GM12878 (cell line): ENCODE data around the gene LYRM4. TPM values are rescaled to one million over a fixed set of nuclear protein-coding genes. Genes with fewer than 3 reads are reported as not detected.

Experiments used
- ATAC-seq: fragments of 200-7000 bp; cut with Tn5 transposase; 3 replicates; pipeline ENCODE4 v1.9.1; 2020; ENCODE audit warnings: mild to moderate bottlenecking, moderate library complexity
- BruUV-seq: library from RNA; stranded (reverse); fragments of 400-500 nt; replicated peaks from 2 replicates; lab custom pipeline; 2021; lab: Mats Ljungman, UMichigan
- CTCF ChIA-PET: fragments of 300-600 bp; sonication (Branson Sonifier 250); formaldehyde crosslinking; extraction: SDS; loops from one replicate; lab custom pipeline; 2021; ENCODE audit warnings: inconsistent platforms; lab: Yijun Ruan, JAX
- POLR2A ChIA-PET: fragments of 350-600 bp; formaldehyde crosslinking; extraction: SDS; loops from one replicate; lab custom pipeline; 2021; ENCODE audit warnings: inconsistent platforms; lab: Charles Lee
- RAD21 ChIA-PET: fragments of 300-600 bp; sonication (Branson Sonifier 250); formaldehyde crosslinking; loops from one replicate; lab custom pipeline; 2023; ENCODE audit warnings: antibody characterized with exemption; ENCODE audit not compliant: unreplicated experiment; lab: Charles Lee
- SMC1A ChIA-PET: fragments of 300-600 bp; sonication (Branson Sonifier 250); formaldehyde crosslinking; loops from one replicate; lab custom pipeline; 2023; ENCODE audit not compliant: unreplicated experiment, uncharacterized antibody; lab: Charles Lee
- DNase-seq: peaks from one replicate; pipeline ENCODE4 v3.0.0-alpha.2; 2011; ENCODE audit warnings: low read depth, low spot score
- FAIRE-seq: peaks from 3 replicates; lab custom pipeline; 2011; peaks lifted over from hg19 to GRCh38; lab: Jason Lieb, UNC
- H2AFZ ChIP-seq: 2 replicates; pipeline ENCODE4 v1.6.0; 2011; ENCODE audit warnings: low read depth, low read length, control low read depth; ENCODE audit not compliant: control insufficient read depth
- H3K27ac ChIP-seq: 2 replicates; pipeline ENCODE4 v1.5.1; 2011; ENCODE audit warnings: control low read depth; ENCODE audit not compliant: control insufficient read depth, insufficient read depth
- H3K27me3 ChIP-seq, 2 experiments: replicated peaks in 1 of 2; 2 replicates each; pipeline versions ENCODE4 v1.6.0 to v1.6.1; 2011; ENCODE audit warnings: low read length in 1 of 2; ENCODE audit not compliant: control insufficient read depth in 2 of 2, insufficient read depth in 2 of 2
- H3K36me3 ChIP-seq, 2 experiments: 2 replicates each; pipeline ENCODE4 v1.5.1; 2011; ENCODE audit warnings: low read length in 1 of 2; ENCODE audit not compliant: control insufficient read depth in 2 of 2, insufficient read depth in 2 of 2
- H3K4me1 ChIP-seq: 2 replicates; pipeline ENCODE4 v1.6.1; 2011; ENCODE audit warnings: mild to moderate bottlenecking, low read length, moderate library complexity, mixed read lengths; ENCODE audit not compliant: control insufficient read depth, insufficient read depth
- H3K4me2 ChIP-seq: 2 replicates; pipeline ENCODE4 v1.6.0; 2011; ENCODE audit warnings: control low read depth; ENCODE audit not compliant: control insufficient read depth, insufficient read depth
- H3K4me3 ChIP-seq: fragments of 200-600 bp; sonication (generic); 2 replicates; pipeline ENCODE4 v1.5.1; 2016
- H3K79me2 ChIP-seq: 2 replicates; pipeline ENCODE4 v1.6.0; 2011; ENCODE audit warnings: low read length; ENCODE audit not compliant: control insufficient read depth, insufficient read depth
- H3K9ac ChIP-seq: 2 replicates; pipeline ENCODE4 v1.8.0; 2011; ENCODE audit warnings: low read length, control low read depth, mixed read lengths; ENCODE audit not compliant: control insufficient read depth, insufficient read depth
- H3K9me3 ChIP-seq: replicated peaks from 3 replicates; pipeline ENCODE4 v1.5.1; 2011; ENCODE audit warnings: mild to moderate bottlenecking, low read length; ENCODE audit not compliant: control insufficient read depth, insufficient read depth
- H4K20me1 ChIP-seq: 2 replicates; pipeline ENCODE4 v1.6.0; 2011; ENCODE audit not compliant: control insufficient read depth, insufficient read depth
- MEF2B ChIP-seq: fragments of 450-650 bp; IDR thresholded peaks from 2 replicates; pipeline ENCODE4 v1.6.1; 2018; ENCODE audit warnings: mild to moderate bottlenecking, moderate library complexity; ENCODE audit not compliant: partially characterized antibody, poor library complexity, severe bottlenecking
- SMAD5 ChIP-seq: IDR thresholded peaks from 2 replicates; pipeline ENCODE4 v1.6.1; 2016; ENCODE audit warnings: antibody characterized with exemption, low read depth
- STAT1 ChIP-seq: fragments of 450-650 bp; conservative IDR thresholded peaks from 2 replicates; pipeline ENCODE4 v1.6.1; 2014; ENCODE audit warnings: antibody characterized with exemption, mild to moderate bottlenecking
- WGBS: methylation state at CpG from one replicate; pipeline ENCODE4 v1.1.6; 2016; ENCODE audit warnings: low lambda C conversion rate; ENCODE audit not compliant: insufficient replicate concordance, insufficient coverage; ENCODE audit errors: missing lambda C conversion rate; 5-methylcytosine and 5-hydroxymethylcytosine counted together
- in situ Hi-C: fragments of 300-500 bp; cut with MboI; formaldehyde crosslinking; loops from 9 replicates; pipeline ENCODE4 v1.14.3; 2018; ENCODE audit warnings: mixed read lengths
- intact Hi-C: fragments of 100-400 bp; cut with micrococcal nuclease; formaldehyde crosslinking; loops from one replicate; pipeline ENCODE4 v1.14.2; 2022; ENCODE audit not compliant: unreplicated experiment
- polyA plus RNA-seq, 11 experiments: library from polyadenylated mRNA; depleted of rRNA in 4 of 11; unstranded in 6 of 11; stranded (reverse) in 5 of 11; fragments of >200 nt; fragmentation: Nextera tagmentation in 4 of 11; fragmentation: Illumina TruSeq in 1 of 11; extraction: Ambion mirVana in 4 of 11; extraction: Trizol in 1 of 11; gene quantifications; 1 replicate in 1 of 11; 2 replicates in 10 of 11; pipeline versions ENCODE4 v1.2.1 to v1.2.3, GENCODE V29; 2011 to 2016; ENCODE audit warnings: inconsistent platforms in 2 of 11, missing spikeins in 2 of 11, low read depth in 1 of 11
- total RNA-seq, 4 experiments: library from RNA; depleted of rRNA in 3 of 4; stranded (reverse); fragments of >200 nt in 3 of 4; fragmentation: Illumina TruSeq in 1 of 4; extraction: Trizol in 1 of 4; gene quantifications; 2 replicates each; pipeline versions ENCODE4 v1.2.1 to v1.2.3, GENCODE V29; 2013 to 2021
- TF ChIP-seq, protein P1 (sequence below): fragments of 450-650 bp; IDR thresholded peaks from 2 replicates; pipeline ENCODE4 v1.6.1; 2014; ENCODE audit warnings: mild to moderate bottlenecking

The LYRM4 gene
- total and polyA plus RNA-seq, 10 of the 15 experiments (the other 5 are each of a cell fraction or from before 2014, with no cell fraction given), result 32.7 to 66.8 (median 44.0) TPM

DNA sequence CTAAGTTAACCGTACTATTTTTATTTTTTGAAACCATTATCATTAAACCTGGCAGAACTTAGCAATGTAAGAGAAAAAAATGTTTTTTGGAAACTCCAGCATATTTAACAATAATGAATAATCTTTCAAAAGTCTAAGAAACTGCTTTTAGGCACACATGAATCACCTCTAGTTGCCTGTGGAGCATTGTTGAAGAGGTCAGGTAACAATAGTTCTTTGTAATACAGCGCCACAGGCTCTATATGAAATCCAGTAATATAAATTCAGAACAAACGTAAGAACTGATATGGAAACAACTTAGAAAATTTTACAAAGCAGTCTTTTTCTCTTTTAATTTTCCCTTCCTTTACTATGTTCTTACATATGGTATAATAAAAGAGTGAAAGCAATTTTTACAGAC lies 10.3 kb downstream of the LYRM4 start (continued):
- TF ChIP-seq STAT1, result no peak

DNA sequence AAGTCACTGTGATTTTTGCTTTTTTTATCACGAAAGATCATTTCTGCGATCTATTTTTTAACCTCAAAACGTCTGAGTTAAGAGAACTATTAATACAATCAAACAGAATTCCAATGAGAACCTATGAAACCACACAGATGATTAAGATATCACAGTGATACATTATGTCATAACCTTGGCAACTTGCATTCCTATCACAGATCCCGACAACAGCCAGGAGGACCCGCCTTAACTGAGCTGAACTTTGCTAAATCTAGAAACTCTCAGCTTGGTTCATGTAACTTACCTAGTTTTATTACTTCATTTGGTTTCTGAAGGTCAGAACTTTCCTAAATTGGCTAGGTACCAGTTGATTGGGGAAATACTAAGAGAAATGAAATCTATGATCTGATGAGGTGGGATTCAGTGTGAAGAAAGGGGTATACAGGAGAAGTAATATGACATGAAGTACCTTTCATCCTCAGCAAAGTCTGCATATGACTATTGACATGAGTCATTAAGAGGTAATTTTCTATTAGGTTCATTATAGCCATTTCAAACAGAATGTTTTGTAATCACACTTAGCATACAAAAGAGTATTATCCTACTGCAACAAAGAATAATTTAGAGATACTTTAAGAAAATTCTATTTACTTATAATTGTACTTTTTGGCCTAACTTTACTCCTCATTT lies 11.2 kb downstream of the LYRM4 start:
- H3K27me3 ChIP-seq, result no peaks in the 10 kb centered on the region
- H3K27ac ChIP-seq, result no peak overlapping the region
- H3K4me2 ChIP-seq, result no peak overlapping the region
- in situ Hi-C loops (no loop called here), intact Hi-C loops (no loop called here)
- no peaks in the 10 kb centered on the region for H4K20me1 ChIP-seq
- no peaks in the 10 kb centered on the region; the same call in 1 of the 2 replicates for H3K79me2 ChIP-seq
- RAD21 ChIA-PET, result no interaction called here
- H3K4me3 ChIP-seq, result no peak overlapping the region
- H2AFZ ChIP-seq, result no peak overlapping the region
- CTCF ChIA-PET, result interaction anchor here (0.7 kb wide), 1 partner anchor 130 kb away, joined by 3 read pairs; no protein-coding TSS in a partner anchor
- TF ChIP-seq MEF2B, result no peak
- TF ChIP-seq SMAD5, result no peak
- TF ChIP-seq, protein P1, sequence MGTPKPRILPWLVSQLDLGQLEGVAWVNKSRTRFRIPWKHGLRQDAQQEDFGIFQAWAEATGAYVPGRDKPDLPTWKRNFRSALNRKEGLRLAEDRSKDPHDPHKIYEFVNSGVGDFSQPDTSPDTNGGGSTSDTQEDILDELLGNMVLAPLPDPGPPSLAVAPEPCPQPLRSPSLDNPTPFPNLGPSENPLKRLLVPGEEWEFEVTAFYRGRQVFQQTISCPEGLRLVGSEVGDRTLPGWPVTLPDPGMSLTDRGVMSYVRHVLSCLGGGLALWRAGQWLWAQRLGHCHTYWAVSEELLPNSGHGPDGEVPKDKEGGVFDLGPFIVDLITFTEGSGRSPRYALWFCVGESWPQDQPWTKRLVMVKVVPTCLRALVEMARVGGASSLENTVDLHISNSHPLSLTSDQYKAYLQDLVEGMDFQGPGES, result no peak
- no peaks in the 10 kb centered on the region for H3K9me3 ChIP-seq
- BruUV-seq, result no TSS peak
- FAIRE-seq (no peak), ATAC-seq (no peak; the same call in 2 of the 3 replicates), DNase-seq (no peak)
- no peaks in the 10 kb centered on the region for H3K4me1 ChIP-seq
- H3K9ac ChIP-seq, result no peak overlapping the region
- H3K36me3 ChIP-seq, result peaks cover 0 to 2% of the 10 kb centered on the region in 2 experiments; a peak in 3 of 4 replicates
- SMC1A ChIA-PET, result interaction anchor here (1.2 to 1.9 kb wide), 2 partner anchors 12 to 109 kb away, joined by 3 to 5 read pairs; partner anchors contain the start of genes FARS2 and LYRM4
- 68% methylated on average over 5 of the region's 5 CpGs for WGBS
- POLR2A ChIA-PET, result no interaction called here
